Osteocyte (in vitro differentiated cells): ENCODE results near the gene AP1AR. TPM values are rescaled to one million over a fixed set of nuclear protein-coding genes. Genes with fewer than 3 reads are reported as not detected.

Source experiments
- DNase-seq: peaks from one replicate; pipeline ENCODE4 v3.0.0; 2021; ENCODE audit warnings: mixed read lengths; ENCODE audit not compliant: unreplicated experiment; ENCODE audit errors: extremely low spot score
- H3K27ac Mint-ChIP-seq: one replicate; pipeline ENCODE4 v1.8.0; 2021; ENCODE audit warnings: mild to moderate bottlenecking, mixed read lengths; ENCODE audit not compliant: unreplicated experiment
- H3K27me3 Mint-ChIP-seq: one replicate; pipeline ENCODE4 v1.8.0; 2021; ENCODE audit warnings: mixed read lengths; ENCODE audit not compliant: unreplicated experiment
- H3K36me3 Mint-ChIP-seq: one replicate; pipeline ENCODE4 v1.8.0; 2021; ENCODE audit warnings: mixed read lengths; ENCODE audit not compliant: unreplicated experiment
- H3K4me1 Mint-ChIP-seq: one replicate; pipeline ENCODE4 v1.8.0; 2021; ENCODE audit warnings: mixed read lengths; ENCODE audit not compliant: unreplicated experiment
- H3K4me3 Mint-ChIP-seq: one replicate; pipeline ENCODE4 v1.8.0; 2021; ENCODE audit warnings: mild to moderate bottlenecking, moderate library complexity, mixed read lengths; ENCODE audit not compliant: unreplicated experiment
- H3K9me3 Mint-ChIP-seq: one replicate; pipeline ENCODE4 v1.8.0; 2021; ENCODE audit warnings: mixed read lengths; ENCODE audit not compliant: unreplicated experiment
- CTCF ChIP-seq: fragments of 200-600 bp; sonication (generic); IDR thresholded peaks from 2 replicates; pipeline ENCODE4 v1.5.0; 2021; ENCODE audit warnings: antibody characterized with exemption, mild to moderate bottlenecking, moderate library complexity
- total RNA-seq: library from RNA; stranded (reverse); gene quantifications from 2 replicates; pipeline ENCODE4 v1.2.1, GENCODE V29; 2021

AP1AR gene
- total RNA-seq, 1 donor from 2014 or later: 13.4 TPM

- Mint-ChIP-seq H3K4me1 (no peaks in the 10 kb centered on the region), H3K9me3 (no peaks in the 10 kb centered on the region), H3K4me3 (no peak overlapping the region), H3K27me3 (peaks cover 29% of the 10 kb centered on the region), H3K27ac (no peak overlapping the region), H3K36me3 (no peaks in the 10 kb centered on the region)
- DNase-seq: no peak
- no peak for TF ChIP-seq CTCF
These were observed 18.5 kb upstream of the AP1AR start for GRCh38 chr4:112213091-112213490.

GRCh38 chr4:112213856-112214255 lies 17.7 kb upstream of the AP1AR start:
- DNase-seq: no peak
- H3K9me3 Mint-ChIP-seq: no peaks in the 10 kb centered on the region
- H3K36me3 Mint-ChIP-seq: no peaks in the 10 kb centered on the region
- no peak overlapping the region for H3K4me3 Mint-ChIP-seq
- TF ChIP-seq CTCF: no peak
- H3K4me1 Mint-ChIP-seq: no peaks in the 10 kb centered on the region
- peaks cover 35% of the 10 kb centered on the region for H3K27me3 Mint-ChIP-seq
- H3K27ac Mint-ChIP-seq: no peak overlapping the region

- H3K27ac Mint-ChIP-seq: no peak overlapping the region
- TF ChIP-seq CTCF: peak; percentile 57
- H3K27me3 Mint-ChIP-seq: peaks cover 39% of the 10 kb centered on the region
- no peak overlapping the region for H3K4me3 Mint-ChIP-seq
- no peaks in the 10 kb centered on the region for H3K4me1 Mint-ChIP-seq
- DNase-seq: no peak
- no peaks in the 10 kb centered on the region for H3K9me3 Mint-ChIP-seq
- H3K36me3 Mint-ChIP-seq: no peaks in the 10 kb centered on the region
These were observed 17.0 kb upstream of the AP1AR start for GRCh38 chr4:112214390-112215264.

- H3K4me1 Mint-ChIP-seq: no peaks in the 10 kb centered on the region
- no peak overlapping the region for H3K4me3 Mint-ChIP-seq
- H3K36me3 Mint-ChIP-seq: no peaks in the 10 kb centered on the region
- no peak overlapping the region for H3K27ac Mint-ChIP-seq
- DNase-seq: no peak
- H3K9me3 Mint-ChIP-seq: no peaks in the 10 kb centered on the region
- no peak for TF ChIP-seq CTCF
- peaks cover 35% of the 10 kb centered on the region for H3K27me3 Mint-ChIP-seq
These were observed 11.7 kb upstream of the AP1AR start for GRCh38 chr4:112219826-112220366.

GRCh38 chr4:112222219-112222955 lies 9.2 kb upstream of the AP1AR start:
- Mint-ChIP-seq H3K27me3 (peaks cover 45% of the 10 kb centered on the region), H3K27ac (no peak overlapping the region), H3K4me1 (no peaks in the 10 kb centered on the region), H3K4me3 (no peak overlapping the region), H3K36me3 (no peaks in the 10 kb centered on the region), H3K9me3 (no peaks in the 10 kb centered on the region)
- no peak for DNase-seq
- no peak for TF ChIP-seq CTCF
